Measurements from ENCODE around the gene PTOV1.

PTOV1 gene

GRCh38 chr19:49877879-49878743, 27.2 kb downstream of the PTOV1 start:
- H3K27ac ChIP-seq, result peak overlapping the region; percentile 100
- no peak for TF ChIP-seq CTCF (conservative IDR thresholded peaks at IDR 0.05)

- TF ChIP-seq CTCF (conservative IDR thresholded peaks at IDR 0.05), result no peak
- peak overlapping the region; percentile 100 for H3K27ac ChIP-seq
Observed at GRCh38 chr19:49878744-49879070, 27.7 kb downstream of the PTOV1 start.

- H3K27ac ChIP-seq, result peak overlapping the region; percentile 100
- TF ChIP-seq CTCF (conservative IDR thresholded peaks at IDR 0.05), result no peak
Observed at GRCh38 chr19:49879243-49879963, 28.4 kb downstream of the PTOV1 start.

- no peak for TF ChIP-seq CTCF (conservative IDR thresholded peaks at IDR 0.05)
- H3K27ac ChIP-seq, result peak overlapping the region; percentile 8; the same call in 1 of the 2 replicates
Observed at GRCh38 chr19:49880162-49880869, 29.4 kb downstream of the PTOV1 start.

- H3K27ac ChIP-seq, result 0 out of 2 replicates have a peak overlapping the region, but pooled peaks have one; percentile 8
- no peak for TF ChIP-seq CTCF (conservative IDR thresholded peaks at IDR 0.05)
Observed at GRCh38 chr19:49881186-49881585, 30.2 kb downstream of the PTOV1 start.

GRCh38 chr19:49881672-49882394, 30.9 kb downstream of the PTOV1 start:
- H3K27ac ChIP-seq, result no peak overlapping the region
- no peak for TF ChIP-seq CTCF (conservative IDR thresholded peaks at IDR 0.05)
